ENCODE data around the gene FAM13C.

GRCh38 chr10:59312247-59312646, 50.1 kb downstream of the FAM13C start:
- TF ChIP-seq CTCF (IDR thresholded peaks at IDR 0.05; ENCODE audit: low read depth, low read length) (no peak), POLR2A (IDR thresholded peaks at IDR 0.05; ENCODE audit: extremely low read depth, insufficient read length) (no peak), MYC (IDR thresholded peaks at IDR 0.05; ENCODE audit: low read depth, low read length) (no peak), MAX (IDR thresholded peaks at IDR 0.05; ENCODE audit: low read depth, low read length) (no peak)

Measured in NB4 (cell line).